HG02852 (cell line): ENCODE results near the gene NTM.

ENCODE experiments used
- ATAC-seq: cut with Tn5 transposase; IDR thresholded peaks from one replicate; pipeline ENCODE4 v1.9.1; 2021; ENCODE audit warnings: mild to moderate bottlenecking, moderate library complexity; ENCODE audit not compliant: unreplicated experiment

NTM gene

GRCh38 chr11:131538322-131538721, 167.9 kb downstream of the NTM start:
- ATAC-seq, result no peak

GRCh38 chr11:131540676-131541075, 170.3 kb downstream of the NTM start:
- ATAC-seq, result no peak

- no peak for ATAC-seq
These were observed 173.1 kb downstream of the NTM start for GRCh38 chr11:131543389-131544025.

GRCh38 chr11:131544591-131544990, 174.2 kb downstream of the NTM start:
- no peak for ATAC-seq

GRCh38 chr11:131546218-131546895, 175.9 kb downstream of the NTM start:
- no peak for ATAC-seq

- ATAC-seq, result no peak
These were observed 178.7 kb downstream of the NTM start for GRCh38 chr11:131549099-131549498.

GRCh38 chr11:131549770-131550169, 179.4 kb downstream of the NTM start:
- ATAC-seq, result no peak

GRCh38 chr11:131560287-131560686, 189.9 kb downstream of the NTM start:
- ATAC-seq, result no peak

- ATAC-seq, result no peak
These were observed 191.1 kb downstream of the NTM start for GRCh38 chr11:131561501-131561900.

- no peak for ATAC-seq
These were observed 191.6 kb downstream of the NTM start for GRCh38 chr11:131561972-131562371.

- ATAC-seq, result no peak
These were observed 197.9 kb downstream of the NTM start for GRCh38 chr11:131568318-131568717.

- ATAC-seq, result no peak
These were observed 201.2 kb downstream of the NTM start for GRCh38 chr11:131571571-131571970.

- ATAC-seq, result no peak
These were observed 202.0 kb downstream of the NTM start for GRCh38 chr11:131572423-131572822.

GRCh38 chr11:131579932-131580387, 209.5 kb downstream of the NTM start:
- peak; percentile 48 for ATAC-seq

- no peak for ATAC-seq
These were observed 210.1 kb downstream of the NTM start for GRCh38 chr11:131580476-131580875.

GRCh38 chr11:131581046-131581445, 210.6 kb downstream of the NTM start:
- no peak for ATAC-seq

- ATAC-seq, result no peak
These were observed 211.7 kb downstream of the NTM start for GRCh38 chr11:131582021-131582525.

GRCh38 chr11:131583421-131583820, 213.0 kb downstream of the NTM start:
- no peak for ATAC-seq

- ATAC-seq, result no peak
These were observed 213.5 kb downstream of the NTM start for GRCh38 chr11:131583938-131584337.

- no peak for ATAC-seq
These were observed 214.6 kb downstream of the NTM start for GRCh38 chr11:131584785-131585592.

- no peak for ATAC-seq
These were observed 217.6 kb downstream of the NTM start for GRCh38 chr11:131588057-131588456.

- no peak for ATAC-seq
These were observed 220.6 kb downstream of the NTM start for GRCh38 chr11:131591051-131591461.
